Measurements from ENCODE around the gene SPATA21.
A peak's percentile ranks its signal among the peaks of the same experiment; 100 is the strongest.

Gene SPATA21

GRCh38 chr1:16385659-16386453, 51.4 kb downstream of the SPATA21 start:
- Histone ChIP-seq H3K36me3 (ENCODE audit: control insufficient read depth, insufficient read depth, low read length) (no peaks in the 10 kb centered on the region), H3K27me3 (replicated peaks; ENCODE audit: control insufficient read depth, insufficient read depth, low read length, poor library complexity, severe bottlenecking) (no peaks in the 10 kb centered on the region), H3K27ac (ENCODE audit: insufficient read depth, low read length, poor library complexity, severe bottlenecking) (peak overlapping the region; percentile 13), H3K4me1 (ENCODE audit: control insufficient read depth, insufficient read depth, low read length, poor library complexity, severe bottlenecking) (peaks cover 28% of the 10 kb centered on the region), H3K4me3 (ENCODE audit: insufficient read depth, low read depth, low read length, poor library complexity, severe bottlenecking) (no peak overlapping the region), H3K9me3 (ENCODE audit: control insufficient read depth, low read length) (no peaks in the 10 kb centered on the region)
- DNase-seq = no peak

GRCh38 chr1:16383888-16384287, 53.3 kb downstream of the SPATA21 start:
- no peaks in the 10 kb centered on the region for H3K27me3 ChIP-seq (replicated peaks; ENCODE audit: control insufficient read depth, insufficient read depth, low read length, poor library complexity, severe bottlenecking)
- DNase-seq = no peak
- H3K36me3 ChIP-seq (ENCODE audit: control insufficient read depth, insufficient read depth, low read length) = no peaks in the 10 kb centered on the region
- H3K27ac ChIP-seq (ENCODE audit: insufficient read depth, low read length, poor library complexity, severe bottlenecking) = no peak overlapping the region
- peaks cover 32% of the 10 kb centered on the region for H3K4me1 ChIP-seq (ENCODE audit: control insufficient read depth, insufficient read depth, low read length, poor library complexity, severe bottlenecking)
- H3K4me3 ChIP-seq (ENCODE audit: insufficient read depth, low read depth, low read length, poor library complexity, severe bottlenecking) = no peak overlapping the region
- H3K9me3 ChIP-seq (ENCODE audit: control insufficient read depth, low read length) = no peaks in the 10 kb centered on the region

DNA sequence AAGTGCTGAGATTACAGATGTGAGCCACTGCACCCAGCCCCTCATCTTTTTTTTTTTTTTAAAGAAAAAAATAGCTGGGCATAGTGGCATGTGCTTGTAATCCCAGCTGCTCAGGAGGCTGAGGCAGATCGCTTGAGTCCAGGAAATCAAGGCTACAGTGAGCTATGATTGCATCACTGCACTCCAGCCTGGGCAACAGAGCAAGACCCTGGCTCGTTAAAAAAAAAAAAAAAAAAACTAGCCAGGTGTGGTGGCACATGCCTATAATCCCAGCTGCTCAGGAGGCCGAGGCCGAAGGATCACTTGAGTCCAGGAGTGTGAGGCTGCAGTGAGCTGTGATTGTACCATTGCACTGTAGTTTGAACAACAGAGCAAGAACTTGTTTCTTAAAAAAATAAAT, 56.4 kb downstream of the SPATA21 start:
- DNase-seq = no peak
- peaks cover 20% of the 10 kb centered on the region for H3K4me1 ChIP-seq (ENCODE audit: control insufficient read depth, insufficient read depth, low read length, poor library complexity, severe bottlenecking)

DNA sequence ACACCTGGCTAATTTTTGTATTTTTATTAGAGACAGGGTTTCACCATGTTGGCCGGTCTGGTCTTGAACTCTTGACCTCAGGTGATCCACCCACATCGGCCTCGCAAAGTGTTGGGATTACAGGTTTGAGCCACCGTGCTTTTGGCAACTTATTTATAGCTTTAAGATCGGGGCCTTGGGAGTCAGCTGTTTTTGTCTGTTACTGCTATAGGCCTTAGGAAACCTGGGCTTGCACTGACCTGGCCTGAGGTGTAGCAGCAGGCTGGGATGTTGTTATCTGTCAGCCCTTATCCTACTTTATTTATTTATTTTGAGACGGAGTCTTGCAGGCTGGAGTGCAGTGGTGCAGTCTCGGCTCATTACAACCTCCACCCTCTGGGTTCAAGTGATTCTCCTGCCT, 58.8 kb downstream of the SPATA21 start:
- H3K4me1 ChIP-seq (ENCODE audit: control insufficient read depth, insufficient read depth, low read length, poor library complexity, severe bottlenecking) = peaks cover 20% of the 10 kb centered on the region
- no peaks in the 10 kb centered on the region for H3K36me3 ChIP-seq (ENCODE audit: control insufficient read depth, insufficient read depth, low read length)
- H3K27me3 ChIP-seq (replicated peaks; ENCODE audit: control insufficient read depth, insufficient read depth, low read length, poor library complexity, severe bottlenecking) = no peaks in the 10 kb centered on the region
- H3K4me3 ChIP-seq (ENCODE audit: insufficient read depth, low read depth, low read length, poor library complexity, severe bottlenecking) = no peak overlapping the region
- no peak for DNase-seq
- H3K27ac ChIP-seq (ENCODE audit: insufficient read depth, low read length, poor library complexity, severe bottlenecking) = no peak overlapping the region
- no peaks in the 10 kb centered on the region for H3K9me3 ChIP-seq (ENCODE audit: control insufficient read depth, low read length)

More for the DNA sequence above, 56.4 kb downstream of the SPATA21 start:
- Histone ChIP-seq H3K4me3 (ENCODE audit: insufficient read depth, low read depth, low read length, poor library complexity, severe bottlenecking) (no peak overlapping the region), H3K36me3 (ENCODE audit: control insufficient read depth, insufficient read depth, low read length) (no peaks in the 10 kb centered on the region), H3K9me3 (ENCODE audit: control insufficient read depth, low read length) (no peaks in the 10 kb centered on the region), H3K27me3 (replicated peaks; ENCODE audit: control insufficient read depth, insufficient read depth, low read length, poor library complexity, severe bottlenecking) (no peaks in the 10 kb centered on the region), H3K27ac (ENCODE audit: insufficient read depth, low read length, poor library complexity, severe bottlenecking) (no peak overlapping the region)

GRCh38 chr1:16376971-16377370, 60.3 kb downstream of the SPATA21 start:
- no peaks in the 10 kb centered on the region for H3K27me3 ChIP-seq (replicated peaks; ENCODE audit: control insufficient read depth, insufficient read depth, low read length, poor library complexity, severe bottlenecking)
- DNase-seq = no peak
- H3K9me3 ChIP-seq (ENCODE audit: control insufficient read depth, low read length) = no peaks in the 10 kb centered on the region
- H3K27ac ChIP-seq (ENCODE audit: insufficient read depth, low read length, poor library complexity, severe bottlenecking) = no peak overlapping the region
- H3K36me3 ChIP-seq (ENCODE audit: control insufficient read depth, insufficient read depth, low read length) = no peaks in the 10 kb centered on the region
- H3K4me3 ChIP-seq (ENCODE audit: insufficient read depth, low read depth, low read length, poor library complexity, severe bottlenecking) = no peak overlapping the region
- peaks cover 27% of the 10 kb centered on the region for H3K4me1 ChIP-seq (ENCODE audit: control insufficient read depth, insufficient read depth, low read length, poor library complexity, severe bottlenecking)

GRCh38 chr1:16375521-16376340, 61.5 kb downstream of the SPATA21 start:
- Histone ChIP-seq H3K4me3 (ENCODE audit: insufficient read depth, low read depth, low read length, poor library complexity, severe bottlenecking) (no peak overlapping the region), H3K9me3 (ENCODE audit: control insufficient read depth, low read length) (no peaks in the 10 kb centered on the region), H3K4me1 (ENCODE audit: control insufficient read depth, insufficient read depth, low read length, poor library complexity, severe bottlenecking) (peaks cover 38% of the 10 kb centered on the region), H3K36me3 (ENCODE audit: control insufficient read depth, insufficient read depth, low read length) (no peaks in the 10 kb centered on the region), H3K27me3 (replicated peaks; ENCODE audit: control insufficient read depth, insufficient read depth, low read length, poor library complexity, severe bottlenecking) (no peaks in the 10 kb centered on the region), H3K27ac (ENCODE audit: insufficient read depth, low read length, poor library complexity, severe bottlenecking) (no peak overlapping the region)
- DNase-seq = no peak

DNA sequence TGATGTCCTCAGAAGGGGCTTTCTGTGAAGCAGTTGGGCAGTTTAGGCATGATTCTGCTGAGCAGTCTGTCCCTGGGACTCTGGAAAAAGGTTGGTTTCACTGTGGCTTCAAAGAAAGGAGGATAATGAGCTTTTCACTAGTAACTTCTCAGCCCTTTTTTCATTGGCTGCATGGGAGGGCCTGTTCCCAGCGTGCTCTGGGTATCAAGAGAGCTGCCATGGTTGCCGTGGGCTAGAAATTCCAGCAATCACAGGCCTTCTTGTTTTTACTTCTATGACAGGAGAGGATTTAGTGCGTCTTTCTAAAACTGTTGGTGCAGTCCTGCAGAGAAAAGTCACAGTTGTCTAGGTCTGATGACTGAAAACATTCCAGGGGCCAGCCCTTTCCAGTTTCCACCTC, 63.0 kb downstream of the SPATA21 start:
- H3K9me3 ChIP-seq (ENCODE audit: control insufficient read depth, low read length) = no peaks in the 10 kb centered on the region
- no peaks in the 10 kb centered on the region for H3K27me3 ChIP-seq (replicated peaks; ENCODE audit: control insufficient read depth, insufficient read depth, low read length, poor library complexity, severe bottlenecking)
- no peak for DNase-seq
- H3K27ac ChIP-seq (ENCODE audit: insufficient read depth, low read length, poor library complexity, severe bottlenecking) = no peak overlapping the region
- no peak overlapping the region for H3K4me3 ChIP-seq (ENCODE audit: insufficient read depth, low read depth, low read length, poor library complexity, severe bottlenecking)
- H3K36me3 ChIP-seq (ENCODE audit: control insufficient read depth, insufficient read depth, low read length) = no peaks in the 10 kb centered on the region
- H3K4me1 ChIP-seq (ENCODE audit: control insufficient read depth, insufficient read depth, low read length, poor library complexity, severe bottlenecking) = peaks cover 37% of the 10 kb centered on the region

GRCh38 chr1:16372535-16373285, 64.5 kb downstream of the SPATA21 start:
- Histone ChIP-seq H3K9me3 (ENCODE audit: control insufficient read depth, low read length) (no peaks in the 10 kb centered on the region), H3K4me1 (ENCODE audit: control insufficient read depth, insufficient read depth, low read length, poor library complexity, severe bottlenecking) (peaks cover 45% of the 10 kb centered on the region), H3K27me3 (replicated peaks; ENCODE audit: control insufficient read depth, insufficient read depth, low read length, poor library complexity, severe bottlenecking) (no peaks in the 10 kb centered on the region), H3K36me3 (ENCODE audit: control insufficient read depth, insufficient read depth, low read length) (no peaks in the 10 kb centered on the region), H3K4me3 (ENCODE audit: insufficient read depth, low read depth, low read length, poor library complexity, severe bottlenecking) (no peak overlapping the region), H3K27ac (ENCODE audit: insufficient read depth, low read length, poor library complexity, severe bottlenecking) (no peak overlapping the region)
- DNase-seq = no peak

GRCh38 chr1:16371725-16372124, 65.5 kb downstream of the SPATA21 start:
- peaks cover 40% of the 10 kb centered on the region for H3K4me1 ChIP-seq (ENCODE audit: control insufficient read depth, insufficient read depth, low read length, poor library complexity, severe bottlenecking)
- H3K4me3 ChIP-seq (ENCODE audit: insufficient read depth, low read depth, low read length, poor library complexity, severe bottlenecking) = no peak overlapping the region
- no peaks in the 10 kb centered on the region for H3K9me3 ChIP-seq (ENCODE audit: control insufficient read depth, low read length)
- no peak for DNase-seq
- no peaks in the 10 kb centered on the region for H3K36me3 ChIP-seq (ENCODE audit: control insufficient read depth, insufficient read depth, low read length)
- H3K27ac ChIP-seq (ENCODE audit: insufficient read depth, low read length, poor library complexity, severe bottlenecking) = no peak overlapping the region
- H3K27me3 ChIP-seq (replicated peaks; ENCODE audit: control insufficient read depth, insufficient read depth, low read length, poor library complexity, severe bottlenecking) = no peaks in the 10 kb centered on the region
